ENCODE measurements around the gene BAD. TPM values are rescaled to one million over a fixed set of nuclear protein-coding genes. Genes with fewer than 3 reads are reported as not detected.

The BAD gene
- total and polyA plus RNA-seq, 2 of the 13 experiments (the other 11 are each of a cell fraction or from before 2014, with no cell fraction given), result 17.9 to 28.5 TPM

GRCh38 chr11:64278576-64279190, 5.8 kb downstream of the BAD start:
- Histone ChIP-seq H3K4me1 (ENCODE audit: insufficient read depth, low read length) (peaks cover 4% of the 10 kb centered on the region; the same call in 1 of the 2 replicates), H2AFZ (ENCODE audit: low read length) (no peak overlapping the region), H3K27me3 (ENCODE audit: control insufficient read depth in 1 of 2, insufficient read depth in 2 of 2, low read length in 2 of 2) (no peaks in the 10 kb centered on the region), H3K9me3 (ENCODE audit: low read length) (no peaks in the 10 kb centered on the region), H3K79me2 (ENCODE audit: insufficient read depth, low read length) (no peaks in the 10 kb centered on the region), H3K36me3 (replicated peaks in 1 of 2; ENCODE audit: control insufficient read depth in 1 of 2, insufficient read depth in 2 of 2, low read length in 2 of 2) (peaks cover 2 to 7% of the 10 kb centered on the region in 2 experiments; a peak in 1 of 5 replicates), H3K4me3 (replicated peaks in 1 of 3; ENCODE audit: insufficient read depth in 1 of 3, low read depth in 2 of 3, low read length in 3 of 3) (no peak overlapping the region), H3K27ac (ENCODE audit: extremely low read length, insufficient read depth, low read length) (no peak overlapping the region), H4K20me1 (ENCODE audit: insufficient read depth, low read length) (no peaks in the 10 kb centered on the region), H3K4me2 (ENCODE audit: low read depth, low read length) (no peak overlapping the region), H3K9ac (ENCODE audit: insufficient read depth, low read depth, low read length) (no peak overlapping the region)
- TF ChIP-seq U2AF1 (optimal IDR thresholded peaks at IDR 0.05; ENCODE audit: low read depth, low read length) (no peak), NFE2L1 (CRISPR knock-in tag; IDR thresholded peaks at IDR 0.05; ENCODE audit: borderline replicate concordance) (no peak), NR1H2 (CRISPR knock-in tag; IDR thresholded peaks at IDR 0.05; ENCODE audit: borderline replicate concordance, low read depth) (no peak), HOMEZ (CRISPR knock-in tag; IDR thresholded peaks at IDR 0.05; ENCODE audit: low read depth) (no peak), RXRB (CRISPR knock-in tag; IDR thresholded peaks at IDR 0.05; ENCODE audit: borderline replicate concordance) (no peak), ZNF343 (CRISPR knock-in tag; IDR thresholded peaks at IDR 0.05) (no peak), THAP8 (CRISPR knock-in tag; IDR thresholded peaks at IDR 0.05; ENCODE audit: borderline replicate concordance) (no peak), ZMAT3 (CRISPR knock-in tag; conservative IDR thresholded peaks at IDR 0.05) (no peak), SMAD1 (CRISPR knock-in tag; IDR thresholded peaks at IDR 0.05; ENCODE audit: borderline replicate concordance, low read depth) (no peak), ZNF883 (CRISPR knock-in tag; IDR thresholded peaks at IDR 0.05; ENCODE audit: not compliant biosample characterization) (no peak)
- no peak for FAIRE-seq
- POLR2A ChIA-PET, result interaction anchor here (0.7 to 2.1 kb wide), 3 partner anchors 7 to 33 kb away, joined by 3 to 5 read pairs (median 3); no protein-coding TSS in a partner anchor
- ATAC-seq, result peak; percentile 73
- BruUV-seq (replicated peaks), result no TSS peak
- no peak for DNase-seq (ENCODE audit: low spot score)
- intact Hi-C loops (cut with micrococcal nuclease; ENCODE audit: unreplicated experiment), result no loop called here
- CTCF ChIA-PET (ENCODE audit: low intra/inter-chr PET ratio, low total read pairs), result no interaction called here
- in situ Hi-C loops (cut with HindIII; ENCODE audit: extremely low pct_ligation_motif_present, low pct_unique_long_range_greater_than_20kb), result no loop called here
- 98% methylated on average over 6 of the region's 8 CpGs for WGBS (ENCODE audit: low lambda C conversion rate)
